Stimulated activated CD4-positive, alpha-beta T cell treated with anti-CD3 and anti-CD28 coated beads, Interleukin-1b, Interleukin-23, amount 100 ng/mL, for 1 hour (primary cell): ENCODE results near the gene GALNT9.
"Not testable (repeated sequence)": the region's sequence is repeated elsewhere in the genome, so short reads cannot be mapped to it uniquely, and the experiment has no call there.

Source experiments
- DNase-seq, 2 donors: peaks; one replicate each; pipeline ENCODE4 v3.0.0-alpha.2; 2020; ENCODE audit warnings: low read depth in 2 of 2

The GALNT9 gene

GRCh38 chr12:132249689-132250478, 79.5 kb downstream of the GALNT9 start:
- no peak for DNase-seq

- DNase-seq = no peak
Observed at GRCh38 chr12:132248453-132249167, 80.8 kb downstream of the GALNT9 start.

- no peak for DNase-seq
Observed at GRCh38 chr12:132247718-132248452, 81.5 kb downstream of the GALNT9 start.

- no peak for DNase-seq
Observed at GRCh38 chr12:132246997-132247717, 82.2 kb downstream of the GALNT9 start.

DNA sequence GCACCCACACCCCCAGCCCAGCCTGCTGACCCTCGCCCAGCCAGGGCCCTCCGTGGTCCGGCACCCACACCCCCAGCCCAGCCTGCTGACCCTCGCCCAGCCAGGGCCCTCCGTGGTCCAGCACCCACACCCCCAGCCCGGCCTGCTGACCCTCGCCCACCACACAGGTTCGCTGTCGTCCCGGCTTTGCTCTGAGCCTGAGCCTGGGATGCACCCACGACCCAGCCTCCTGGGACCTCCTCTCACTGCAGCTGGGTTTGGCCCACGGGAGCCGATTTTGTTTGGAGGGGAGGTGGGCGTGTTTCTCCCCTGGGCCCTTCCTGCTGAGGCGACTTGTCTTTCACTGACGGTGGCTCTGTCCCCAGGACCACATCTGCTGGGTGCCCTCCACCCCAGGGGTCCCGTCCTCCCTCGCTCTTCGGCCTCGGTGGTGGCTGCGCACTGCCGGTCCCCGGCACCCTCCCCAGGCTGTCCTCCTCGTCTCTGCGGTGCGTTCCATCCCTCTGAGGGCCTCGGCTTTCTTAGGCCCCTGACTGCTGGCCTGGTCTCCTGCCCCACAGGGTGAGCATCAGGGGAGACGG, 83.8 kb downstream of the GALNT9 start:
- DNase-seq = no peak

DNA sequence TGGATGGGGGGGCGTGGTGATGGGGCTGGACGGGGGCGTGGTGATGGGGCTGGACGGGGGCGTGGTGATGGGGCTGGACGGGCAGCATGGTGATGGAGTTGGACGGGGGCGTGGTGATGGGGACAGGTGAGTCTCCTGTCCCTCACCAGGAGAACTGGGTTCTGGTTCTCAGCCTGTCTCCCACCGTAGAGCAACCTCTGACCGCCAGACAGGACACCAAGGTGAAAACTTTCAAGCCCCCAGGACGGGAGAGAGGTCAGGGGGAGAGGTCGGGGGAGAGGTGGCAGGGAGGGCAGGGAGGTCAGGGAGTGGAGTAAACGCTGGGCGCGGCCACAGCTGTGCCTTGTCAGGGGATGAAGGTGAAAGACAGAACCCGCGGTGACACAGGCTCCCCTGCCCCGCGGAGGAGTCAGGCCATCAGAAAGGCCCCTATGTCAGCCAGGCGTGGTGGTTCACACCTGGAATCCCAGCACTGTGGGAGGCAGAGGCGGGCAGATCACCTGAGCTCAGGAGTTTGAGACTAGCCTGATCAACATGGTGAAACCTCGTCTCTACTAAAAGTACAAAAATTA, 84.6 kb downstream of the GALNT9 start:
- no peak for DNase-seq

DNA sequence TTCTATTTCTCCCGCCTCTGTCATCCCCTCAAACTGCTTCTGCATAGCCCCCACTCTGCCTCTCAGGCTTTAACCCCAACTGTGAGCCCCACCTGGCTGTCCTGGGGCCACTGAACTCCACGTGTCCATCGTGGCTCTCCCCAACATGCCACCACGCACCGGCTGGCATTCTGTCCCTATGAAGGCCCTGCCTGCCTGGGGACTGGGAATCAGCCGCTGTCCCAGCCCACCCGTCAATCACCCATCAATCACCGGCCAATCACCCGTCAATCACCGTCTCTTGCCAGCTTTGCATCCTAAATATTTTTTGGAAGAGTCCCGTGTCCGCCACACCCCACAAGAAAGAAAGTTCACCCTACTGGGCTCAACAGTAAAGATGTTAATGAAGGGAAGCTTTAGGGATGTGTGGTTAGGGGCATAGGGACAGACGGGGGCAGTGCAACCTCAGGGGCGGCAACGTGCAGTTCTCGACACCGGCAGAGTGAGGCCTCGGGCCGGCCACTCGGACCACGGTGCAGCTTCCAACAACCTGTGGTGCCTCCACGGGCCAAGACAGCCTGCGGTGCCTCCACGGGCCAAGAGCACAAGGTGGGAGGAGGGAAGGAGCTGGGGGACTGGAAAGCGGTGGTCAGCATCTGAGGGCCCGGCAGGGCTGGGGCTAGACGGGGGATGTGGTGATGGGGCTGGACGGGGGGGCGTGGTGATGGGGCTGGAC, 85.6 kb downstream of the GALNT9 start:
- DNase-seq = no peak

- not testable (repeated sequence) for DNase-seq
Observed at GRCh38 chr12:132243171-132243570, 86.2 kb downstream of the GALNT9 start.

DNA sequence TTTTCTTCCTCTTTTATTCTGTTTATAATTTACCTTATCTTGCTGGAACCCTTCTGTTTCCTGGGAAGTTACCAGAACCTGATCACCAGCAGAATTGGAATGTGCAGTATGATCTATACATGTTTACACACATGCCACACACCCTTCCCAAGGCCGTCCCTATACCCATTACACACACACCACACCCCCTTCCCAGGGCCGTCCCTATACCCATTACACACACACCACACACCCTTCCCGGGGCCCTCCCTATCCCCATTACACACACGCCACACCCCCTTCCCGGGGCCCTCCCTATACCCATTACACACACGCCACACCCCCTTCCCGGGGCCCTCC, 88.8 kb downstream of the GALNT9 start:
- not testable (repeated sequence) for DNase-seq

GRCh38 chr12:132239796-132240668, 89.4 kb downstream of the GALNT9 start:
- DNase-seq = no peak

GRCh38 chr12:132239392-132239791, 90.0 kb downstream of the GALNT9 start:
- DNase-seq = no peak

GRCh38 chr12:132238884-132239283, 90.5 kb downstream of the GALNT9 start:
- no peak for DNase-seq

DNA sequence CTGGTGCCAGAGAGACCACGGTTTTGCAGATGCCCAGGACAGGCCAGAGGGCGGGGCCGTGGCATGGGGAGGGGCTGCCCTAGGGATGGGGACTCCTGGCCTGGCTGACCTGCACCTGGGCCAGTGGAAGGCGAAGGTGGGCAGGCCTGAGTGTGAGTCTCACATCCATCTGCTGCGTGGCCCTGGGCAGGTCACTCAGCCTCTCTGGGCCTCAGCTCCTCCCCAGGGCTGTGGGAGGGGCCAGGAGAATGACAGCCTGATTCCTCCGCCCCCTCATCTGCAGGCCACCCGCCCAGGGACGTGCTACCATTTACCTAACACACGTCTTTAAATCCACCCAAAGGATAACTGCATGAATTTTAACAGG, 90.9 kb downstream of the GALNT9 start:
- DNase-seq = no peak

DNA sequence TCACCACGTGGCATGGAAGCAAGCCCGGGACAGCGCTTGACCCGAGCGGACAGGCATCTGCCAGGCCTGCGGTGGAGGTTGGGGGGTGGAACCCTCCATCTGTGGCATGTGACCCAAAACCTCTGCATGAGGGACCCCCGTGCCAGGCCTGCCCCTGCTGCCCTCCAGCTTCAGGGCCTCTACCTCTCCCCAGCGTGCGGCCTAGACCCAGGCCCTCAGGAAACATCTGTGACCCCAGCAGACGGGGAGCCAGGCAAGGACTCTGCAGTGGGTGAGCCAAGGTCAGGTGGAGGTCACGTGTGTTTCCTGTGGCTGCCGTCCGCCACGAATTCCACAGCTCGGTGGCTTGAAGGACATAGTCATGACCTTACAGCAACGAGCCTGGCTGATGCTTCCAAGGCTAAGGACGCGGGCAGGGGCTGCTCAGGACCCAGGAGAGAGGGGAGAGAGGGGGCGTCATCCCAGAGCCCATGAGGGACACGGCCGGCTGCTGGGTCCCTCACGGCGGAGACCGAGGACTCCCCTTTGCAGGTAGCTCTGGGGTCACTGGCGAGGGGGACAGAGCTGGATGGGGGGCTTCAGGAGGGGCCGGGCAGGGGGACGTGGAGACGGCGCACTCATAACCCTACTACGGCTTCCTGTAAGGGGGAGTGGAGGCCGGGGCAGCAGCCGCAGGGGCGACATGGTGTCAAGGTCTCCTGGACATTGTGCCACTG, 91.5 kb downstream of the GALNT9 start:
- DNase-seq = no peak

GRCh38 chr12:132236930-132237771, 92.2 kb downstream of the GALNT9 start:
- no peak for DNase-seq

- no peak for DNase-seq
Observed at GRCh38 chr12:132236129-132236929, 93.1 kb downstream of the GALNT9 start.

DNA sequence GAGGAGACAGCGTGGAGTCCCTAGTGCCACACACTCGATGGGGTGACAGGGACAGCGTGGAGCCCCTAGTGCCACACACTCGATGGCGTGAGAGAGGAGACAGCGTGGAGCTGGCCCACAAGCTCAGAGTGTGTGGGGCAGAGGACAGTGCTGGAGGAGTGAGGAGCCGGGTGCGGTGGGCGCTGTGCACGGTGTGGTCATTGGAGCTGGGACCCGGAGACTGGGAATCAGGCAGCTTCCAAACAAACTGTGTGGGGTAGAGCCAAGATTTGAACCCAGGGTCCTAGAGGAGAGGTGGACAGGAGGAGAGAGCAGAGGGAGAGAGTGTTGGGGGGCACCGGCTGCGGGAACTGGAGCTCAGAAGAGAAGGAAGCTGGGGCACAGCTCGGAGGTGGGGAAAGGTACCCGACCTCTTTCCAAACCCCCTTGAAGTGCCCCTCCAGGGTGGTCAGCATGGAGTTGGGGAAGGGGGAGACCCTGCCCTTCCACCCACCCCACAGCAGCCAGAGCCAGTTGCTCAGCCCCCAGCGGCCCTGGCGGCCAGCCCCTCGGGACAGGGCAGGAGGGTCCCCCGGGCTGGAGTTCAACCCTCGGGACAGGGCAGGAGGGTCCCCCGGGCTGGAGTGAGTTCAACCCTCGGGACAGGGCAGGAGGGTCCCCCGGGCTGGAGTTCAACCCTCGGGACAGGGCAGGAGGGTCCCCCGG, 94.1 kb downstream of the GALNT9 start:
- DNase-seq = no peak
